NK-92 (cell line): Measurements from ENCODE around the gene ESX1.
"Not testable (repeated sequence)": the region's sequence is repeated elsewhere in the genome, so short reads cannot be mapped to it uniquely, and the experiment has no call there.

Experiments
- DNase-seq: peaks from one replicate; lab custom pipeline; 2025; ENCODE audit not compliant: unreplicated experiment; lab: John Stamatoyannopoulos, UW

Gene ESX1

DNA sequence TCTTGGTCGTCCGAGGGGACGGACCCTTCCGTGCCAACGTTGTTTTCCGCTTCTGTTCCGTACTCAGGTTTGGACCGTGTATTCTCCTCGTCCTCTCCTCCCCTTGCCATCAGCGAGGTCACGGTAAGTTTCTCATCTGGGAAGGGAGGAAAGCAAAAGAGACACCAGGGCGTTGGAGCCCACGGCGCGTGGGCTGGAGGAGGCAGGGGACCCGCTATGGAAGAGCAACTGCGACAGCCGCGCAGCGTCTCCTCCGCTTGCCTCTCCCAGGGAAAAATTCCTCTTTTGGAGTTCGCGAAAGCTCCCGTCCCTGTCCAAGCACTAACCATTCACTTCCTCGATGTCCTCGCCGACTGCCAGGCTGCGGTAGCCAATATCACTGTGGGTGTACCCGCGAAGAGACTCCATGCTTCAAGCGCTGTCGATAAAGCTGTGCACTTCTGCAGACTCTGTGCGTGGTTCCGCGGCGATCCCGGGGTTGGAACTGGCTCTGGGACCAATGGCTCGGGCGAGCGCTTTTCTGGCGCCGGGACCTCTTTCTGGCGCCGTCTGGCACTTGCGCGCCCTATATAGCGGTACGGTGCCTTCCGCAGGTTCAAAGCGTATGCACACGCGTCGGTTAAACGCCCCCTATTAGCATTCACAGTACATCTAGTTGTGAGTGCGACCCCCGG, at the start of gene ESX1:
Gene ESX1, minus strand, starts transcription at position 492 of the 674 bp plus-strand sequence. Its CDS starts 84 bp downstream, at position 408.
- DNase-seq, result no peak

GRCh38 chrX:104295636-104296035, 40.9 kb upstream of the ESX1 start:
- DNase-seq, result no peak

GRCh38 chrX:104288961-104289360, 34.2 kb upstream of the ESX1 start:
- no peak for DNase-seq

DNA sequence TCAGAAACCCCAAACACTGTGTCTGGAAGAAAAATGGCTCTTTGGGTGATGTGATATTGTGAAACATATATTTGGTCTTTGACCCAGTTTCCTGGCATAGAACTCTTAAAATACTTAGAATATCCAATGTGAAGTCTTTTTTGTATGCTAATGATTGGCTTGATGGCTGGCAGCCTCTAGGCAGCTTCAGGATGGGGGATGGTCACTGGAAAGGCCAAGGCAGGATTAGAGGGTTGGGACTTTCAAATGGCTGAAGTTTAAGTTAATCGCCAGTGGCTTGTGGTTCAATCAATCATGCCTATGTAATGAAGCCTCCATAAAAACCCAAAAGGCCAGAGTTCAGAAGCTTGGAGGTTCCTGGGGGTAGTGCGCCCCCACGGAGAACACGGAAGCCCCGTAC, 33.5 kb upstream of the ESX1 start:
- no peak for DNase-seq

GRCh38 chrX:104285201-104285600, 30.5 kb upstream of the ESX1 start:
- DNase-seq, result no peak

GRCh38 chrX:104284507-104284906, 29.8 kb upstream of the ESX1 start:
- DNase-seq, result no peak

DNA sequence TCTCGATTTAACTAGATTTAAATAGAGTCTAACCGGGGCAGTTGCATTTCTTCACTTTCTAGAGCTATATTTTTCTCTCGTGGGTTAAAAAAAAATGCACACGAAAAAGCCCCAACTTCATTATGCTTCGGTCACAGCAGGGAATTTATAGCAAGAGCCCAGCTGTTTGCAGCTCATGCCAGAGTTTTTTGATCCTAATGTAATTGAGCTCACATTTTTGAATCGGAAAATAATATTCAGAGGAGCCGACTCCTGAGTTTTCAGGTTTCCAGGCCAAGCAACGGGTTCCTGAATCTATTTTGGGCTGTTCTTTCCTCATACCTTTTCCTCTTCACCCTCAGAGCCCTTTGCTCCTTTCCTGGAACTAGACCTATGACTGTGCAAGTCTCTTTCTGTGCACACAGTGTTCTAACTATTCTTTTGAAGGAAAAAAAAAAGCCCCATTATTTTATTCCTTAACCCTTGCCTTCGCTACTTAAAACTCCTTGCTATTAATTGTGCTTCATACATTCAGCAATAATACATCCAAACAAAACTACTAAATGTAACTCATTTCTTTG, 27.5 kb upstream of the ESX1 start:
- no peak for DNase-seq

GRCh38 chrX:104281564-104281963, 26.8 kb upstream of the ESX1 start:
- no peak for DNase-seq

DNA sequence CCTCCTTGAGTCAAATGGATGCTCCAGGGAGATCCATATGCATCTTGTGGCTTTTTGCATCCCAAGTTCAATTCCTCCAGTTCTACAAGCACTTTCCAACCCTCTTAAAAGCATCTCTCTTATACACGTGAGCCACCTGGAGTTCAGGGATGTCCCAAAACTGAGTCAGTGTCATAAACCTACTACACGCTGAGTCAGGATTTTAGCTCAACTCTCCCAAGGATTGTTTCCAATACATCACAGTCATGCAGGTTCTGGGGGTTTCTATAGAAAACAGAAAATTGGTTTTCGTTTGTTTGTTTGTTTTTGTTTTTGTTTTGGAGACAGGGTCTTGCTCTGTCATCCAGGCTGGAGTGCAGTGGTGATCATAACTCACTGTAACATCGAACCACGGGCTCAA, 25.9 kb upstream of the ESX1 start:
- DNase-seq, result no peak

GRCh38 chrX:104270916-104271512, 16.3 kb upstream of the ESX1 start:
- no peak for DNase-seq

- no peak for DNase-seq
Measured at GRCh38 chrX:104270212-104270611, 15.5 kb upstream of the ESX1 start.

DNA sequence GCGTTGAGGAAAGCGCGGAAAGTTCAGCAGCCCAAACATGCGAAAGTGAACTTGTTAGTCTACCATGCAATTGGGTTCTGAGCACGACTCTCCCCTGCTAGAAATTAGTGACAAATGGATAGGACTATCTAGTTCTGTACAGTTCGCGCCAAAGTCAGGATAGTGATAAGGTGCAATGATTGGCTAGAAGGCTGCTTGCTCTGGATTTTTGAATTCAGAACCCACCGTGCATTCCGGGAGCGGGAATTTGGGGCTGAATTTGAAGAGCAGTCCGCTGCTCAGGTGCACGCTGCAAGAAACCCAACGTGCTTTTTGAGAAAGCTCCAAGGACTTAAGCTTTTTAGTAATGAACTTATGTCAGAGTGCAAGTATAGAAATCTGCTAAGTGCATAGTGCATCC, 732 bp upstream of the ESX1 start:
- DNase-seq, result no peak

GRCh38 chrX:104253567-104254441, 929 bp downstream of the ESX1 start:
- DNase-seq, result no peak

DNA sequence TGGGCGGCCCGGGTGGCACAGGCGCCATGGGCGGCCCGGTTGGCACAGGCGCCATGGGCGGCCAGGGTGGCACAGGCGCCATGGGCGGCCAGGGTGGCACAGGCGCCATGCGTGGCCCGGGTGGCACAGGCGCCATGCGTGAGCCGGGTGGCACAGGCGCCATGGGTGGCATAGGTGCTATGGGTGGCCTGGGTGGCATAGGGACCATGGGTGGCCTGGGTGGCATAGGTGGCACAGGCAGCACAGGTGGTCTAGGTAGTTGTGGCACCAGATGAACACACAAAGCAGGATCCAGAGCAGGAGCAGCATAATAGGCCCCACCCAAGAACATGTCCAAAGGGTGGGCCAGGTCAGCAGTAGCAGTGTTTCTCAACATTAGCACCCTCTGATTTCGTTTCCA, 4.3 kb downstream of the ESX1 start:
- no peak for DNase-seq

DNA sequence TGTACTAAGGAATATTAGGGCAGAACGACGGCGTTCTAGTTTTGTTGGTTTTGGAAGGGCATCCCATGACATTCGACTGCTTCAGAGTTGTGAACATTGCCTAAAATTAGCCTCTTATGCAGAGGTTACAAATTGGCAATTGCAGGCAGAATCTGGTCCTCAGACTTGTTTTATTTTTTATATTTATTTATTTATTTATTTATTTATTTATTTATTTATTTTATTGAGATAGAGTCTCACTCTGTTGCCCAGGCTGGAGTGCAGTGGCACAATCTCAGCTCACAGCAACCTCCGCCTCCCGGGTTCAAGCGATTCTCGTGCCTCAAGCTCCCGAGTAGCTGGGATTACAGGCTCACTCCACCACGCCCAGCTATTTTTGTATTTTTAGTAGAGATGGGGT, 24.7 kb downstream of the ESX1 start:
- DNase-seq, result not testable (repeated sequence)

- no peak for DNase-seq
Measured at GRCh38 chrX:104211187-104211586, 43.5 kb downstream of the ESX1 start.

DNA sequence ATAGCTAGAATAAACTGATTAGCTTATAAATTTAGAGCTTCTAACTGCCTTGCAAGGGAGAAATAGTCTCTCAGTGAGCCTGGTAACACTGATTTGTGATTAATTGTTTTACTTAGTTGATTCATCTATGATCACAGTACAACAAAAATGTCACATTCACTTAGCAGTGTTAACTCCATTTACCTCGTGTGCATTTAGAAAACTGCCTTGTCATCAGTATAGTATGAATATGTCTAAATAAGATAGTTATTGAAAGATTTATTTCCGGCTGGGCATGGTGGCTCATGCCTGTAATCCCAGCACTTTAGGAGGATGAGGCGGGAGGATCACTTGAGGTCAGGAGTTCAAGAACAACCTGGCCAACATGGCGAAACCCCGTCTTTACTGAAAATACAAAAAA, 49.2 kb downstream of the ESX1 start:
- DNase-seq, result no peak
